Measurements from ENCODE around the gene CYTH3. TPM values are rescaled to one million over a fixed set of nuclear protein-coding genes. Genes with fewer than 3 reads are reported as not detected.
A peak's percentile ranks its signal among the peaks of the same experiment; 100 is the strongest.

Gene CYTH3
- total RNA-seq, 2 donors from 2014 or later, result 12.3 to 37.7 TPM

DNA sequence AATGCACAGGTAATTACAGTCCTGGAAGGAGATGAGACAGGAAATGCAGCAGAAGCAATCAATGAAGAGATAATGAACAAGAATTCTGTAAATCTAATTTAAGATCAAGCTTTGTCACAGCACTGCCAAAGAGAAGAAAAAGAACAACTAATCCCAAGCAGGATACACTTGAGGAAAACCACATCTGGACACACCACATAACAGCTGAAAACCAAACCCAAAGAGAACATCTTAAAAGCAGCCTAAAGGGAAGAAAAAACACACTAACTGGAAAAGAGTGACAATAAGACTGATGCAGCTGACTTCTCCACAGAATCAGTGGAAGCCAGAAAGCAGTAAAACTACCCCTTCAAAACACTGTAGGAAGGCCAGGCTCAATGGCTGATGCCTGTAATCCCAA is 10.2 kb downstream of the CYTH3 start:
- Histone ChIP-seq H3K27me3 (replicated peaks; ENCODE audit: insufficient read depth) (no peaks in the 10 kb centered on the region), H3K4me3 (no peak overlapping the region), H3K36me3 (no peaks in the 10 kb centered on the region), H3K4me1 (replicated peaks) (peaks cover 8% of the 10 kb centered on the region), H3K27ac (no peak overlapping the region), H3K9me3 (no peaks in the 10 kb centered on the region)
- DNase-seq (ENCODE audit: low spot score), result no peak
- TF ChIP-seq POLR2AphosphoS5 (IDR thresholded peaks at IDR 0.05), result no peak
- TF ChIP-seq, protein P1, sequence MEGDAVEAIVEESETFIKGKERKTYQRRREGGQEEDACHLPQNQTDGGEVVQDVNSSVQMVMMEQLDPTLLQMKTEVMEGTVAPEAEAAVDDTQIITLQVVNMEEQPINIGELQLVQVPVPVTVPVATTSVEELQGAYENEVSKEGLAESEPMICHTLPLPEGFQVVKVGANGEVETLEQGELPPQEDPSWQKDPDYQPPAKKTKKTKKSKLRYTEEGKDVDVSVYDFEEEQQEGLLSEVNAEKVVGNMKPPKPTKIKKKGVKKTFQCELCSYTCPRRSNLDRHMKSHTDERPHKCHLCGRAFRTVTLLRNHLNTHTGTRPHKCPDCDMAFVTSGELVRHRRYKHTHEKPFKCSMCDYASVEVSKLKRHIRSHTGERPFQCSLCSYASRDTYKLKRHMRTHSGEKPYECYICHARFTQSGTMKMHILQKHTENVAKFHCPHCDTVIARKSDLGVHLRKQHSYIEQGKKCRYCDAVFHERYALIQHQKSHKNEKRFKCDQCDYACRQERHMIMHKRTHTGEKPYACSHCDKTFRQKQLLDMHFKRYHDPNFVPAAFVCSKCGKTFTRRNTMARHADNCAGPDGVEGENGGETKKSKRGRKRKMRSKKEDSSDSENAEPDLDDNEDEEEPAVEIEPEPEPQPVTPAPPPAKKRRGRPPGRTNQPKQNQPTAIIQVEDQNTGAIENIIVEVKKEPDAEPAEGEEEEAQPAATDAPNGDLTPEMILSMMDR (IDR thresholded peaks at IDR 0.05), result no peak
- intact Hi-C loops (cut with DNase I), result no loop called here

DNA sequence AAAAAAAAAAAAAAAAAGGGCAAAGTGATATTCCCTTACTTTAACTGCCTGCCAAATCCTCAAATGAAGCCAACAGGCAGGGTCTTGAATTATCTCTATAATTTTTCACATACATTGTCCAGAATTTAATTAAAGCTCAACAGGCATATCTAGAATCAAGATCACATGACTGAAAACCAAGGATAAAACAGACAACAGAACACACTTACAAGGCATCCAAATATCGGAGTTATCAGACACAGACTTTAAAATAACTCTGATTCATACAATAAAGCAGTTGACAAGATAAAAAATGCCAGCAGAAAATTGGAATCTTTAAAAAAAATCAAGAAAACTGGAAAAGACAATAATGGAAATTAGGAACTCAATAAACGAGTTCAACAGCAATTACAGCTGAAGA is 10.7 kb downstream of the CYTH3 start:
- Histone ChIP-seq H3K27ac (no peak overlapping the region), H3K4me1 (replicated peaks) (peaks cover 8% of the 10 kb centered on the region), H3K4me3 (no peak overlapping the region), H3K9me3 (no peaks in the 10 kb centered on the region), H3K36me3 (no peaks in the 10 kb centered on the region), H3K27me3 (replicated peaks; ENCODE audit: insufficient read depth) (no peaks in the 10 kb centered on the region)
- intact Hi-C loops (cut with DNase I), result no loop called here
- TF ChIP-seq, protein P1 (IDR thresholded peaks at IDR 0.05), result no peak
- TF ChIP-seq POLR2A (IDR thresholded peaks at IDR 0.05), result no peak
- TF ChIP-seq POLR2AphosphoS5 (IDR thresholded peaks at IDR 0.05), result no peak
- no peak for DNase-seq (ENCODE audit: low spot score)
- 82% methylated on average over 2 of the region's 2 CpGs for WGBS

DNA sequence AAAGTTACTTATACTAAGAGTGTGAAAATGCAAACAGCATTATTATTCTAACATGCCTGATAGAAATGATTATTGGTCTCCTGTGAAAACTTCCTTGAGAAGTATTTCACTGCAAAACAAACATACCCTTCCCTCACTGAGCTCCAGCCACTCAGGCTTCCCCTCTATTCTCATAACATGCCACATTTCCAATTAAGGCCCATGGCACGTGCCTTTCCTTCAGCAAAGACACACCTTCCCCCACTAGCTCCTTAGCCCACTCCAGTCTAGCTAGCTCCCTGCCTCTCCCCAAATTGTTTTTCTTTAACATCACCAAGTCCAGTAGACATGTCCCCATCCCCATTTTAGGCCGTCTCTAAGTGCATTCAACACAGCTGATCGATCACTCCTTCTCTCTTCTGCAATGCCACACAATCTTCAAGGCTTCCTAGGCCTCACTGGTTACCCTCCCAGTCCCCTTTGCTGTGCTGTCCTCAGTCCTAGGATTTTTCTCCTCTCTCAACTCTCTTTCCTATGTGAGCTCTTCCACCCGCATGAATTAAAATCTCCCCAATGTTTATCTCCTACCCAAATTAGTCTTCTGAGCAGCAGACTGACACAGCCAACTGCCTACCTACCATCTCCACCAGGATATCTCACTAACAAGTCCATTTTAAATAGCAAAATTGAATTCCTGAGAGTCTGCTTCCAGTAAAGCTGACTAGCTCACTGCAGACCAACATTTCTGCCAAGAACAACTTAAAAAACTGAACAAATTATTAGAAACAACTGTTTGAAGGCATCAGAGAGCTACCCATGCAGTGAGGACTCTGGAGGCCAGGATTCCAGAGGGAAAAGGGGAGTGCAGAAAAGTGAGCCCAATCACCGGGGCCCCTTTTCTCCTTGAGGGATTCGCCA is 11.9 kb downstream of the CYTH3 start:
- Histone ChIP-seq H3K36me3 (no peaks in the 10 kb centered on the region), H3K4me1 (replicated peaks) (peaks cover 8% of the 10 kb centered on the region), H3K4me3 (no peak overlapping the region), H3K27me3 (replicated peaks; ENCODE audit: insufficient read depth) (no peaks in the 10 kb centered on the region), H3K9me3 (no peaks in the 10 kb centered on the region), H3K27ac (no peak overlapping the region)
- intact Hi-C loops (cut with DNase I), result no loop called here
- DNase-seq (ENCODE audit: low spot score), result no peak
- TF ChIP-seq POLR2AphosphoS5 (IDR thresholded peaks at IDR 0.05), result no peak
- TF ChIP-seq, protein P1 (IDR thresholded peaks at IDR 0.05), result no peak
- TF ChIP-seq POLR2A (IDR thresholded peaks at IDR 0.05), result no peak
- WGBS, result 78% methylated on average over 6 of the region's 6 CpGs

DNA sequence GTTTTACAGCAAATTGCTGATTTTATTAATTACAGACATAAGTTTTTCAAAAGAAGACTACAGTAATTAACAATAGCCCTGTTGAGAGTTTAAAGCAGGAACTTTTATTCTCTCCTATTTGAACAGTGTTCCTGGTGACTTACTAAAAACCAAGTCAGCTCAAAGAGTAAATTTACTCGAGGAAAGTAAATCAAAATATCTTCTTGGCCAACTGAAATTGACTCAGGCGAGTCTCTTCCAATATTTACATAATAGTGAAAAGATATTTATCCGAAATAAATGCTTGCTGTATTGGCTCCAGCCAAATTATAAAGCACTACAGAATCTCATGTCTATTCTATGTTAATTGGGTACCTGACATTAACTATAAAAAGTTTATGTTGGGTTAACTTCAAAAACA is 13.2 kb downstream of the CYTH3 start:
- H3K4me3 ChIP-seq, result no peak overlapping the region
- H3K4me1 ChIP-seq (replicated peaks), result peaks cover 8% of the 10 kb centered on the region

More for the DNA sequence above, 13.2 kb downstream of the CYTH3 start:
- intact Hi-C loops (cut with DNase I), result no loop called here
- DNase-seq (ENCODE audit: low spot score), result no peak
- TF ChIP-seq, protein P1 (IDR thresholded peaks at IDR 0.05), result no peak
- TF ChIP-seq POLR2A (IDR thresholded peaks at IDR 0.05) (no peak), POLR2AphosphoS5 (IDR thresholded peaks at IDR 0.05) (peak; percentile 47)
- peak overlapping the region in 1 of 2 donors; percentile 1 for H3K27ac ChIP-seq
- 14% methylated on average over 3 of the region's 3 CpGs for WGBS
- H3K9me3 ChIP-seq, result no peaks in the 10 kb centered on the region
- H3K27me3 ChIP-seq (replicated peaks; ENCODE audit: insufficient read depth), result no peaks in the 10 kb centered on the region
- no peaks in the 10 kb centered on the region for H3K36me3 ChIP-seq

Measured in prostate gland (tissue), 2 donors.